ENCODE measurements around the gene SUSD4. TPM values are rescaled to one million over a fixed set of nuclear protein-coding genes. Genes with fewer than 3 reads are reported as not detected.

SUSD4 gene
- polyA plus RNA-seq, 5 donors = 21.7 to 29.8 (median 26.1) TPM

GRCh38 chr1:223364685-223365382 lies 858 bp upstream of the SUSD4 start:
- no peak for DNase-seq

GRCh38 chr1:223363057-223363855 lies 720 bp downstream of the SUSD4 start:
- DNase-seq = peak in 1 of 2 donors; percentile 29

- no peak for DNase-seq
Observed at GRCh38 chr1:223358826-223359225, 5.2 kb downstream of the SUSD4 start.

- no peak for DNase-seq
Observed at GRCh38 chr1:223355699-223356098, 8.3 kb downstream of the SUSD4 start.

GRCh38 chr1:223353939-223354338 lies 10.0 kb downstream of the SUSD4 start:
- DNase-seq = no peak

GRCh38 chr1:223352944-223353343 lies 11.0 kb downstream of the SUSD4 start:
- DNase-seq = no peak

GRCh38 chr1:223350361-223350908 lies 13.5 kb downstream of the SUSD4 start:
- no peak for DNase-seq

GRCh38 chr1:223349241-223349640 lies 14.7 kb downstream of the SUSD4 start:
- no peak for DNase-seq

- DNase-seq = no peak
Observed at GRCh38 chr1:223348439-223348838, 15.5 kb downstream of the SUSD4 start.

DNA sequence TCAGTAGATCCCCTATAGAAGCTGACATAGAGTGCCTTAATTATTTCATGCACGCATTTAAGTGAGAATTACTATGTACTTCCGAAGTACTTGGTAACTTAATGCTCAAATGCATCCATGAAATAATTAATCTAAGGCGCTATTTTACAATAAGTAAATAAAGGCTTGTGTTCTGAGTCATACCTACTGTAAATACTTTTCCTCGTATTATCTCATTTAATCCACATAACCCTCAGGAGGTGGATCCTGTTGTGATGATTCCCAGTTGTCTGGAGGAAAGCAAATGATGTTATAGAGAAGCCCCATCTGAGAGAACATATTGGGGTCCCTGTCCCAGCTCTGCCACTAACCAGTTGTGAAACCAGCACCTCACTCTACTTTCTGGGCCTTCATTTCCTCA lies 16.4 kb downstream of the SUSD4 start:
- no peak for DNase-seq

- no peak for DNase-seq
Observed at GRCh38 chr1:223346311-223346710, 17.7 kb downstream of the SUSD4 start.

GRCh38 chr1:223345720-223346119 lies 18.3 kb downstream of the SUSD4 start:
- DNase-seq = no peak

- DNase-seq = no peak
Observed at GRCh38 chr1:223344491-223344890, 19.5 kb downstream of the SUSD4 start.

GRCh38 chr1:223343692-223344091 lies 20.3 kb downstream of the SUSD4 start:
- no peak for DNase-seq

GRCh38 chr1:223341121-223341520 lies 22.9 kb downstream of the SUSD4 start:
- no peak for DNase-seq

DNA sequence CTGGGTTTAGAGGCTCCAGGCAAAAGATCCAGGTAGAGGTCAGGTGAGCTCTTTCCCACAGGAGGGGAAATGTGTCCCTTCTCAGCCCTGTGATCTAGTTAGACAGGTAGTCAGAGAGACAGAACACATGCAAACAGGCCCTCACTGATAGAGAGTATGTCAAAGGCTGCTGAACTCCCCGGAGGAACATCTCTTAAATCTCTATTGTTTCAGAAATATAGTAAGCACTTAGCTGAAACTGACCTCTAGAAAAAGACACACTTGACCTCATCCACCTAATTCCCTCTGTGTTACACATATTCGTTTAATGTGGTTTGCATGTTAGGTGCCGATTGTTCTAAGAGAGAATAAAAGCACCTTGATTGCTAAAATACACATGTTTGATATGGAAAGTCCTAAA lies 23.3 kb downstream of the SUSD4 start:
- DNase-seq = no peak

GRCh38 chr1:223339861-223340260 lies 24.1 kb downstream of the SUSD4 start:
- no peak for DNase-seq

DNA sequence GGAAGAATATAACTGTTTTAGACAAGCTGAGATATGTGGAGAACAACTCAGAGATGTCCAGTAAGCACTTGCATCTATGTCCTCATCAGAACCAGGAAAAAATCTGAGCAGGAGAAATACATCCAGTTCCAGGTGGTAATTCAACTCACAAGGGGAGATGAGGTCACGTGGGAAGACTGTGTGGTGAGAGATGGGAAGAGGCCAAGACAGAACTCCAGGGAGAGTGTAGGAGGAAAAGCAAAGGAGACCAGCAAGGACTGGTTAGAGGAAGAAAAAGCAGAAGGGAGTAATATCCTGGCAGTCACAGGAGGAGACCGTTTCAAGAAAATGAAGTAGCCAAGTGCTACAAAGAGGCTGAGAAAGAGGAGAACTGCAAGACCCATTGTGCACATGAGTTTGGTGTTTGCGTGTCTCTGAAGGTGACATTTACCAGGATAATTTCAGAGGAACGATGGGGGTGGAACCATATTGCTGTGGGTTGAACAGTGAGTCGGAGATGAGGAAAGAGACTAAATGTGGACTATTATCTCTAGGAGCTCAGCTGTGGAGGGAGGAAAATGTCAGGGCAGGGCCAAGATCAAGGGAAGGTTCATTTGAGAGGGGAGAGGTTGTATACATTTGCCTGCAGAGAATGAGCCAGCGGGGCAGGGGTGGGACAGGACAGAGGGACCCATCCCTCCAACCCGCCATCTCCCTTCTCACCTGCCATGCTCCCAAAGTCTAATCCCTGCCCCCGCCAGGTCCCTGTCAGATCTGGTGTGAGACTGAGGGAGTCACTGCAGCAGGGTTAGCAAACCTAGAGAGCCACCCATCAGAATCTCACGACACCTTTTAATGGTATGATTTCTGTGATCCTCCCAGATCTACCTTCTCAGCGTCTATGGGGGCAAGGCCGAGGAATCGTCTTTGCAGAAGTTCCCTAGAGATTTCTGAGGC lies 24.9 kb downstream of the SUSD4 start:
- DNase-seq = no peak

- DNase-seq = no peak
Observed at GRCh38 chr1:223337174-223337869, 26.7 kb downstream of the SUSD4 start.

DNA sequence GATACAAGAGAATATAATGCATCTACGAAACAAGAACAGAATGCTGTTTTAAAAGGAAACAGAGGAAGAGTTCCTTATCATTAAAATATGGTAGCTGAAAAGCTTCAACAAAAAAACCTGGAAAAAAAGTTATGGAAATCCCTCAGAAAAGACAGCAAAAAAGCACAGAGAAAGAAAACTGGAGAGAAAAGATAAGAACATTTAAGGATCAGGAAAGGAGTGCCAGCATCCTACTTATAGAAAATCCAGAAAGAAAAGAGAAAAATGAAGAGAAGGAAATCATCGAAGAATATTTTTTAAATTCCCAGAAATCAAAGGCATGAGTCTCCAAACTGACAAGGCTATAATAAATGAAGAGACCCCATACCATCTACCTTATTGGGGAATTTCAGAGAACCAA lies 29.8 kb downstream of the SUSD4 start:
- no peak for DNase-seq

GRCh38 chr1:223332997-223333396 lies 31.0 kb downstream of the SUSD4 start:
- DNase-seq = no peak
